Neuronal stem cell (in vitro differentiated cells): ENCODE data around the gene GJA10.
"Not testable (repeated sequence)": the region's sequence is repeated elsewhere in the genome, so short reads cannot be mapped to it uniquely, and the experiment has no call there.

Experiments
- DNase-seq: peaks from one replicate; pipeline ENCODE4 v3.0.0-alpha.2; 2013; ENCODE audit warnings: low spot score
- H2AFZ ChIP-seq: one replicate; pipeline ENCODE4 v1.6.1; 2013; ENCODE audit warnings: mild to moderate bottlenecking, low read length, inconsistent platforms
- H2AK5ac ChIP-seq: 2 replicates; pipeline ENCODE4 v1.6.1; 2013; ENCODE audit warnings: low read depth, mild to moderate bottlenecking, inconsistent platforms, low read length, moderate library complexity, mixed read lengths
- H2BK120ac ChIP-seq: 2 replicates; pipeline ENCODE4 v1.6.1; 2013; ENCODE audit warnings: low read depth, mild to moderate bottlenecking, inconsistent platforms, low read length, moderate library complexity, mixed read lengths
- H2BK12ac ChIP-seq: one replicate; pipeline ENCODE4 v1.6.1; 2013; ENCODE audit warnings: low read length, inconsistent platforms
- H2BK15ac ChIP-seq: 2 replicates; pipeline ENCODE4 v1.6.1; 2013; ENCODE audit warnings: mild to moderate bottlenecking, low read length, inconsistent platforms, mixed read lengths
- H2BK5ac ChIP-seq: one replicate; pipeline ENCODE4 v1.6.1; 2013; ENCODE audit warnings: inconsistent platforms, mild to moderate bottlenecking, low read length, moderate library complexity
- H3K14ac ChIP-seq: one replicate; pipeline ENCODE4 v1.6.1; 2013; ENCODE audit warnings: low read length, inconsistent platforms
- H3K18ac ChIP-seq: 2 replicates; pipeline ENCODE4 v1.6.1; 2013; ENCODE audit warnings: low read length, inconsistent platforms
- H3K23ac ChIP-seq: 2 replicates; pipeline ENCODE4 v1.6.1; 2013; ENCODE audit warnings: low read depth, mild to moderate bottlenecking, mixed read lengths, low read length, inconsistent platforms; ENCODE audit not compliant: poor library complexity
- H3K27ac ChIP-seq: replicated peaks from 3 replicates; pipeline ENCODE4 v1.5.1; 2013; ENCODE audit warnings: low read length, inconsistent platforms
- H3K27me3 ChIP-seq, 3 experiments: 2 replicates each; pipeline ENCODE4 v1.6.1; 2013; ENCODE audit warnings: low read length in 3 of 3, mild to moderate bottlenecking in 2 of 3, inconsistent platforms in 1 of 3, low read depth in 1 of 3, mixed read lengths in 1 of 3, moderate library complexity in 1 of 3; ENCODE audit not compliant: control insufficient read depth in 3 of 3, insufficient read depth in 3 of 3
- H3K36me3 ChIP-seq, 2 donors: replicated peaks in 1 of 2; 2 replicates each; pipeline ENCODE4 v1.6.1; 2013; ENCODE audit warnings: low read length in 2 of 2; ENCODE audit not compliant: control insufficient read depth in 2 of 2, insufficient read depth in 2 of 2
- H3K4ac ChIP-seq: 2 replicates; pipeline ENCODE4 v1.6.1; 2013; ENCODE audit warnings: inconsistent platforms, mild to moderate bottlenecking, low read length, moderate library complexity
- H3K4me1 ChIP-seq, 2 donors: 1 replicate in 1 of 2; 2 replicates in 1 of 2; pipeline ENCODE4 v1.6.1; 2013; ENCODE audit warnings: low read length in 2 of 2, low read depth in 1 of 2; ENCODE audit not compliant: control insufficient read depth in 2 of 2, insufficient read depth in 1 of 2
- H3K4me2 ChIP-seq: one replicate; pipeline ENCODE4 v1.6.1; 2013; ENCODE audit warnings: mild to moderate bottlenecking, low read length, inconsistent platforms; ENCODE audit not compliant: insufficient read depth, poor library complexity, severe bottlenecking
- H3K4me3 ChIP-seq, 2 donors: 2 replicates each; pipeline ENCODE4 v1.5.1; 2013; ENCODE audit warnings: low read length in 2 of 2, mild to moderate bottlenecking in 2 of 2, inconsistent platforms in 1 of 2, moderate library complexity in 1 of 2
- H3K79me1 ChIP-seq: one replicate; pipeline ENCODE4 v1.6.1; 2013; ENCODE audit warnings: low read depth, mild to moderate bottlenecking, inconsistent platforms, low read length, moderate library complexity
- H3K9ac ChIP-seq: one replicate; pipeline ENCODE4 v1.6.1; 2013; ENCODE audit warnings: mild to moderate bottlenecking, low read depth, low read length, inconsistent platforms; ENCODE audit not compliant: poor library complexity
- H3K9me3 ChIP-seq, 2 donors: replicated peaks in 1 of 2; 2 replicates each; pipeline versions ENCODE3 to v1.6.1; 2013; ENCODE audit warnings: low read length in 2 of 2, mild to moderate bottlenecking in 2 of 2, inconsistent platforms in 1 of 2, low read depth in 1 of 2, mixed read lengths in 1 of 2, moderate library complexity in 1 of 2; ENCODE audit not compliant: control insufficient read depth in 2 of 2, insufficient read depth in 1 of 2
- H4K8ac ChIP-seq: one replicate; pipeline ENCODE4 v1.6.1; 2013; ENCODE audit warnings: low read depth, mild to moderate bottlenecking, inconsistent platforms, low read length, moderate library complexity
- H4K91ac ChIP-seq: one replicate; pipeline ENCODE4 v1.6.1; 2013; ENCODE audit warnings: low read length, low read depth, mild to moderate bottlenecking, inconsistent platforms; ENCODE audit not compliant: poor library complexity
- WGBS, 2 donors: extraction: QIAGEN DNeasy Blood & Tissue Kit; methylation state at CpG; one replicate each; pipeline ENCODE4 v1.1.7; 2013; ENCODE audit warnings: missing lambda C conversion rate in 2 of 2, mixed read lengths in 1 of 2; ENCODE audit not compliant: insufficient read length in 2 of 2, insufficient replicate concordance in 1 of 2; ENCODE audit errors: extremely low coverage in 2 of 2; 5-methylcytosine and 5-hydroxymethylcytosine counted together

GJA10 gene

GRCh38 chr6:89888138-89888514 lies 6.1 kb upstream of the GJA10 start:
- Histone ChIP-seq H4K91ac (no peak overlapping the region), H3K9me3 (no peaks in the 10 kb centered on the region), H2BK120ac (peak overlapping the region; percentile 35), H3K14ac (no peak overlapping the region), H2AFZ (no peak overlapping the region), H2BK15ac (peak overlapping the region; percentile 100), H2AK5ac (peak overlapping the region; percentile 75), H3K79me1 (peaks cover 3% of the 10 kb centered on the region), H3K36me3 (no peaks in the 10 kb centered on the region), H3K4me2 (no peak overlapping the region), H3K4me1 (peaks cover 0 to 4% of the 10 kb centered on the region in 2 donors), H3K4me3 (no peak overlapping the region), H4K8ac (no peak overlapping the region), H3K9ac (no peak overlapping the region), H3K27me3 (peaks cover 0 to 6% (median 0%) of the 10 kb centered on the region in 3 experiments), H3K18ac (peak overlapping the region; percentile 92), H2BK12ac (no peak overlapping the region), H3K27ac (no peak overlapping the region), H2BK5ac (no peak overlapping the region), H3K4ac (no peak overlapping the region), H3K23ac (no peak overlapping the region)
- WGBS, 2 donors = no CpG with 5 or more reads among the region's 7 CpGs
- DNase-seq = no peak

- H4K91ac ChIP-seq = no peak overlapping the region
- peaks cover 0 to 4% of the 10 kb centered on the region in 2 donors for H3K4me1 ChIP-seq
- H3K27me3 ChIP-seq = peaks cover 0 to 6% (median 0%) of the 10 kb centered on the region in 3 experiments
- DNase-seq = no peak
- no peak overlapping the region for H3K4ac ChIP-seq
- H4K8ac ChIP-seq = no peak overlapping the region
- H3K36me3 ChIP-seq = no peaks in the 10 kb centered on the region
- H3K27ac ChIP-seq = no peak overlapping the region
- no peak overlapping the region for H3K23ac ChIP-seq
- H3K18ac ChIP-seq = no peak overlapping the region
- no peak overlapping the region for H3K14ac ChIP-seq
- no peak overlapping the region for H2BK12ac ChIP-seq
- no peak overlapping the region for H2BK15ac ChIP-seq
- H3K9ac ChIP-seq = no peak overlapping the region
- WGBS, 2 donors = no CpG with 5 or more reads among the region's 3 CpGs
- no peak overlapping the region for H3K4me2 ChIP-seq
- H3K79me1 ChIP-seq = peaks cover 3% of the 10 kb centered on the region
- no peak overlapping the region for H2BK5ac ChIP-seq
- H3K4me3 ChIP-seq = no peak overlapping the region
- no peak overlapping the region for H2AK5ac ChIP-seq
- H2AFZ ChIP-seq = no peak overlapping the region
- H2BK120ac ChIP-seq = no peak overlapping the region
- no peaks in the 10 kb centered on the region for H3K9me3 ChIP-seq
These were observed 5.4 kb upstream of the GJA10 start for GRCh38 chr6:89888871-89889270.

GRCh38 chr6:89890845-89891528 lies 3.3 kb upstream of the GJA10 start:
- H4K8ac ChIP-seq, H3K18ac ChIP-seq, H3K27me3 ChIP-seq, H3K4me1 ChIP-seq, H2BK12ac ChIP-seq, H2AK5ac ChIP-seq, H3K9me3 ChIP-seq, H3K4me3 ChIP-seq, H3K4ac ChIP-seq, H2BK5ac ChIP-seq, H3K14ac ChIP-seq, H2BK120ac ChIP-seq, DNase-seq, H2AFZ ChIP-seq, H2BK15ac ChIP-seq, H3K23ac ChIP-seq, H3K36me3 ChIP-seq, H4K91ac ChIP-seq, H3K79me1 ChIP-seq, H3K9ac ChIP-seq: not testable (repeated sequence)
- H3K27ac ChIP-seq = peak overlapping the region; percentile 74
- no CpG with 5 or more reads among the region's 11 CpGs for WGBS, 2 donors
- H3K4me2 ChIP-seq = peak overlapping the region; percentile 23

- not testable (repeated sequence) for H3K9ac ChIP-seq, H3K79me1 ChIP-seq, H3K4ac ChIP-seq, H2BK5ac ChIP-seq, H4K91ac ChIP-seq, H3K27me3 ChIP-seq, H3K4me1 ChIP-seq, H3K14ac ChIP-seq, H3K4me3 ChIP-seq, H3K36me3 ChIP-seq, H4K8ac ChIP-seq, H2BK15ac ChIP-seq, H2AK5ac ChIP-seq, DNase-seq, H3K4me2 ChIP-seq, H3K27ac ChIP-seq, H2BK12ac ChIP-seq, H3K18ac ChIP-seq, H2AFZ ChIP-seq, H3K9me3 ChIP-seq, H3K23ac ChIP-seq, H2BK120ac ChIP-seq
- no CpG with 5 or more reads among the region's 8 CpGs for WGBS, 2 donors
These were observed 1.7 kb upstream of the GJA10 start for GRCh38 chr6:89892577-89892976.
